ENCODE results near the gene LILRB2.

DNA sequence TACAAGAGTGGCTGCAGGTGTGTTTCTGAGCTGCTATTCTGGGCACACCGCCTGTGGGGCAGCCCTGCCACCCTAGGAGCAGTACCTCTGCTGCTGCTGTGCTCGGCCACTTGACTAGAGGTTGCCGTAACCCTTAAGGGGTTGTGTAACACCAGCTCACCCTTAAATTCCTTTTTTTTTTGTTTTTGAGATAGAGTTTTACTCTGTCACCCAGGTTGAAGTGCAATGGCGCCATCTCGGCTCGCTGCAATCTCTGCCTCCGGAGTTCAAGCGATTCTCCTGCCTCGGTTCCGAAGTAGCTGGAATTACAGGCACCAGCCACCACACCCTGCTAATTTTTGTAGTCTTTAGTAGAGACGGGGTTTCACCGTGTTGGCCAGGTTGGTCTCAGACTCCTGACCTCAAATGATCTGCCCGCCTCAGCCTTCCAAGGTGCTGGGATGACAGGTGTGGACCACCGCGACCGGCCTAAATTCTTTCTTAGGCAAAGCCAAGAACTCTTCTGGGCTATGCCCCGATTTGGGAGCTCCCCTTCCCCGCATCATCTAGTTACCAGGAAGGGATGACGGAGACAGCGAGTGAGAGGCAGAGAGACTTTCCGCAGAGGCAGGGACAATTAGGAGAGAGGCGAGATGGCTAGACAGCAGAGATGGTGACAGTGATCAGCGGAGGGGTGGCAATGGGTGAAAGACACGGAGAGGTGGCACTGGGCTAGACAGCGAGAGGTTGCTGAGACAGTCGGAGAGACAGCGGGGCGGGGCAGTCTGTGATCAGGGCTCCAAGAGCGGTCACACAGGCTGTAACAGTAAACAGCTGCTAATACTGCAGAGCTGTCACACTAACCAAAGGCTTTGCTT lies 36.4 kb upstream of the LILRB2 start:
- TF ChIP-seq EZH2 (IDR thresholded peaks at IDR 0.05; ENCODE audit: borderline replicate concordance, low read length) = no peak
- TF ChIP-seq, protein P1, sequence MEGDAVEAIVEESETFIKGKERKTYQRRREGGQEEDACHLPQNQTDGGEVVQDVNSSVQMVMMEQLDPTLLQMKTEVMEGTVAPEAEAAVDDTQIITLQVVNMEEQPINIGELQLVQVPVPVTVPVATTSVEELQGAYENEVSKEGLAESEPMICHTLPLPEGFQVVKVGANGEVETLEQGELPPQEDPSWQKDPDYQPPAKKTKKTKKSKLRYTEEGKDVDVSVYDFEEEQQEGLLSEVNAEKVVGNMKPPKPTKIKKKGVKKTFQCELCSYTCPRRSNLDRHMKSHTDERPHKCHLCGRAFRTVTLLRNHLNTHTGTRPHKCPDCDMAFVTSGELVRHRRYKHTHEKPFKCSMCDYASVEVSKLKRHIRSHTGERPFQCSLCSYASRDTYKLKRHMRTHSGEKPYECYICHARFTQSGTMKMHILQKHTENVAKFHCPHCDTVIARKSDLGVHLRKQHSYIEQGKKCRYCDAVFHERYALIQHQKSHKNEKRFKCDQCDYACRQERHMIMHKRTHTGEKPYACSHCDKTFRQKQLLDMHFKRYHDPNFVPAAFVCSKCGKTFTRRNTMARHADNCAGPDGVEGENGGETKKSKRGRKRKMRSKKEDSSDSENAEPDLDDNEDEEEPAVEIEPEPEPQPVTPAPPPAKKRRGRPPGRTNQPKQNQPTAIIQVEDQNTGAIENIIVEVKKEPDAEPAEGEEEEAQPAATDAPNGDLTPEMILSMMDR (IDR thresholded peaks at IDR 0.05; ENCODE audit: low read length) = no peak

Data from OCI-LY1 (cell line).